H9 (cell line): ENCODE measurements around the gene PPP3CA. TPM values are rescaled to one million over a fixed set of nuclear protein-coding genes. Genes with fewer than 3 reads are reported as not detected.

Experiments
- DNase-seq: peaks from one replicate; pipeline ENCODE4 v3.0.0-alpha.2; 2017
- H2AFZ ChIP-seq: one replicate; pipeline ENCODE4 v1.6.1; 2013; ENCODE audit warnings: mild to moderate bottlenecking, low read length, control low read depth, moderate library complexity
- H2AK5ac ChIP-seq: 2 replicates; pipeline ENCODE4 v1.6.1; 2013; ENCODE audit warnings: low read length, control low read depth, mixed read lengths; ENCODE audit not compliant: insufficient read length
- H2BK120ac ChIP-seq: one replicate; pipeline ENCODE4 v1.6.1; 2013; ENCODE audit warnings: low read depth, mild to moderate bottlenecking, low read length, control low read depth, inconsistent platforms; ENCODE audit not compliant: poor library complexity, severe bottlenecking
- H2BK12ac ChIP-seq: 2 replicates; pipeline ENCODE4 v1.6.1; 2013; ENCODE audit warnings: low read length, control low read depth, mixed read lengths, low read depth; ENCODE audit not compliant: insufficient read length
- H2BK15ac ChIP-seq: 2 replicates; pipeline ENCODE4 v1.6.1; 2013; ENCODE audit warnings: low read depth, low read length, control low read depth
- H2BK20ac ChIP-seq: one replicate; pipeline ENCODE4 v1.6.1; 2013; ENCODE audit warnings: low read depth, mild to moderate bottlenecking, low read length, control low read depth, inconsistent platforms; ENCODE audit not compliant: poor library complexity, severe bottlenecking
- H2BK5ac ChIP-seq: 2 replicates; pipeline ENCODE4 v1.6.1; 2013; ENCODE audit warnings: low read length, control low read depth, mixed read lengths; ENCODE audit not compliant: insufficient read length
- H3K14ac ChIP-seq: 2 replicates; pipeline ENCODE4 v1.6.1; 2013; ENCODE audit warnings: low read length, control low read depth; ENCODE audit not compliant: insufficient read depth
- H3K18ac ChIP-seq: 2 replicates; pipeline ENCODE4 v1.6.1; 2013; ENCODE audit warnings: low read depth, mild to moderate bottlenecking, mixed read lengths, low read length, control low read depth; ENCODE audit not compliant: insufficient read length
- H3K23ac ChIP-seq: 2 replicates; pipeline ENCODE4 v1.6.1; 2013; ENCODE audit warnings: low read length, control low read depth, mixed read lengths, low read depth; ENCODE audit not compliant: insufficient read length
- H3K23me2 ChIP-seq: 2 replicates; pipeline ENCODE4 v1.6.1; 2013; ENCODE audit warnings: low read depth, mild to moderate bottlenecking, mixed read lengths, low read length, control low read depth; ENCODE audit not compliant: insufficient read length, poor library complexity, severe bottlenecking
- H3K27ac ChIP-seq: 2 replicates; pipeline ENCODE4 v1.5.1; 2013; ENCODE audit warnings: low read length, control low read depth, mixed read lengths, low read depth; ENCODE audit not compliant: insufficient read length
- H3K27me3 ChIP-seq: 2 replicates; pipeline ENCODE4 v1.6.1; 2013; ENCODE audit warnings: low read length, control low read depth, inconsistent platforms; ENCODE audit not compliant: insufficient read depth
- H3K4ac ChIP-seq: 2 replicates; pipeline ENCODE4 v1.6.1; 2013; ENCODE audit warnings: low read depth, mild to moderate bottlenecking, control low read depth, inconsistent platforms, low read length, moderate library complexity
- H3K4me1 ChIP-seq: 2 replicates; pipeline ENCODE4 v1.6.1; 2013; ENCODE audit warnings: low read length, control low read depth, inconsistent platforms; ENCODE audit not compliant: insufficient read depth
- H3K4me2 ChIP-seq: 2 replicates; pipeline ENCODE4 v1.6.1; 2013; ENCODE audit warnings: low read length, control low read depth, mixed read lengths; ENCODE audit not compliant: insufficient read length, insufficient read depth
- H3K56ac ChIP-seq: 2 replicates; pipeline ENCODE4 v1.6.1; 2013; ENCODE audit warnings: low read depth, mild to moderate bottlenecking, mixed read lengths, low read length, control low read depth; ENCODE audit not compliant: insufficient read length
- H3K79me1 ChIP-seq: 2 replicates; pipeline ENCODE4 v1.6.1; 2013; ENCODE audit warnings: low read depth, mild to moderate bottlenecking, moderate library complexity, low read length, control low read depth, inconsistent platforms; ENCODE audit not compliant: insufficient read depth, poor library complexity, severe bottlenecking
- H3K79me2 ChIP-seq: 2 replicates; pipeline ENCODE4 v1.6.1; 2013; ENCODE audit warnings: low read length, control low read depth, inconsistent platforms; ENCODE audit not compliant: insufficient read depth
- H3K9ac ChIP-seq: 2 replicates; pipeline ENCODE4 v1.6.1; 2013; ENCODE audit warnings: low read length, control low read depth, mixed read lengths; ENCODE audit not compliant: insufficient read length; ENCODE audit errors: extremely low read depth
- H3K9me3 ChIP-seq: one replicate; pipeline ENCODE4 v1.6.1; 2013; ENCODE audit warnings: low read depth, low read length, inconsistent platforms; ENCODE audit not compliant: control insufficient read depth
- H3T11ph ChIP-seq: one replicate; pipeline ENCODE4 v1.6.1; 2013; ENCODE audit warnings: mild to moderate bottlenecking, low read length, control low read depth, inconsistent platforms
- H4K20me1 ChIP-seq: one replicate; pipeline ENCODE4 v1.6.1; 2013; ENCODE audit not compliant: control insufficient read depth, insufficient read length, insufficient read depth
- H4K5ac ChIP-seq: 2 replicates; pipeline ENCODE4 v1.6.1; 2013; ENCODE audit warnings: low read depth, mild to moderate bottlenecking, mixed read lengths, low read length, control low read depth; ENCODE audit not compliant: insufficient read length
- H4K8ac ChIP-seq: replicated peaks from 2 replicates; pipeline ENCODE4 v1.6.1; 2013; ENCODE audit warnings: low read length, control low read depth, mixed read lengths, low read depth; ENCODE audit not compliant: insufficient read length
- H4K91ac ChIP-seq: 2 replicates; pipeline ENCODE4 v1.6.1; 2013; ENCODE audit warnings: low read depth, mild to moderate bottlenecking, moderate library complexity, mixed read lengths, low read length, control low read depth; ENCODE audit not compliant: insufficient read length
- H3K27ac Mint-ChIP-seq, 3 experiments: 2 replicates in 2 of 3; 3 replicates in 1 of 3; pipeline ENCODE4 v1.8.0; 2020 to 2021; ENCODE audit warnings: mixed read lengths in 3 of 3, mild to moderate bottlenecking in 1 of 3, moderate library complexity in 1 of 3
- H3K27me3 Mint-ChIP-seq: 2 replicates; pipeline ENCODE4 v1.8.0; 2021; ENCODE audit warnings: low read depth, mild to moderate bottlenecking, moderate library complexity, mixed read lengths
- H3K36me3 Mint-ChIP-seq, 3 experiments: 2 replicates in 2 of 3; 3 replicates in 1 of 3; pipeline ENCODE4 v1.8.0; 2020 to 2021; ENCODE audit warnings: low read depth in 3 of 3, mixed read lengths in 3 of 3; ENCODE audit not compliant: insufficient read depth in 1 of 3
- H3K4me1 Mint-ChIP-seq, 2 experiments: 2 replicates each; pipeline ENCODE4 v1.8.0; 2020; ENCODE audit warnings: mixed read lengths in 2 of 2
- H3K4me3 Mint-ChIP-seq, 2 experiments: 2 replicates in 1 of 2; 3 replicates in 1 of 2; pipeline ENCODE4 v1.8.0; 2020 to 2021; ENCODE audit warnings: mild to moderate bottlenecking in 2 of 2, mixed read lengths in 2 of 2, moderate library complexity in 1 of 2
- H3K9me3 Mint-ChIP-seq, 2 experiments: 2 replicates in 1 of 2; 3 replicates in 1 of 2; pipeline ENCODE4 v1.8.0; 2020; ENCODE audit warnings: mild to moderate bottlenecking in 2 of 2, mixed read lengths in 2 of 2, moderate library complexity in 1 of 2
- CTCF ChIP-seq: fragments of 200-600 bp; sonication (generic); conservative IDR thresholded peaks from 3 replicates; pipeline ENCODE4 v1.8.0; 2021; ENCODE audit warnings: antibody characterized with exemption, mild to moderate bottlenecking
- WGBS: extraction: QIAGEN DNeasy Blood & Tissue Kit; methylation state at CpG from one replicate; pipeline ENCODE4 v1.1.7; 2013; ENCODE audit warnings: missing lambda C conversion rate, low lambda C conversion rate, mixed read lengths; ENCODE audit not compliant: insufficient read length; ENCODE audit errors: extremely low coverage; 5-methylcytosine and 5-hydroxymethylcytosine counted together
- total RNA-seq: library from RNA; stranded (reverse); gene quantifications from 2 replicates; pipeline ENCODE4 v1.2.1, GENCODE V29; 2021

PPP3CA gene
- total RNA-seq, 1 experiment from 2014 or later = 16.8 TPM

DNA sequence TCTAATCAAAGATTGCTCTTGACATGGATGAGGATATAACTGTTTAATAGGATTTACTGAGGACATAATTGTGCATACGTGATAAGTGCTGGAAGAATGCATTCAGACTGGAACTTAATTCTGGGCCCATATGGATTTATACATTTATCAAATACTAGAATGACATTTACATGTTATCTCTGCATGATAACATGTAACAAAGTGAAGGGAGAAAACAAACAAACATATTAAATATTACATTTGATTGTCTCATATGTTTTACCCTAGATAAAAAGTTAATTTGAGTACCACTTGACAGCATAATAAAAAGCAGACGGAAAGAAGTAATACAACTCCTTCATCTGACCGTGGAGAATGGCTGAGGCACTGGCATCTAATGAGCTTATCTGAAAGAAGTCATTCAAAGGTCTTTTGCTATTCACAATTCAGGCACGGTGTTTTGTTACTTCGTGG lies 297.8 kb downstream of the PPP3CA start:
- H2AK5ac ChIP-seq = no peak overlapping the region
- H3K18ac ChIP-seq = no peak overlapping the region
- H2BK120ac ChIP-seq = no peak overlapping the region
- Mint-ChIP-seq H3K36me3 (no peaks in the 10 kb centered on the region), H3K27ac (no peak overlapping the region), H3K9me3 (no peaks in the 10 kb centered on the region), H3K4me3 (no peak overlapping the region), H3K4me1 (peaks cover 24 to 34% of the 10 kb centered on the region in 2 experiments), H3K27me3 (no peaks in the 10 kb centered on the region)
- no peak overlapping the region for H3K23ac ChIP-seq
- no peaks in the 10 kb centered on the region for H3K79me2 ChIP-seq
- H3K4me2 ChIP-seq = no peak overlapping the region
- no peaks in the 10 kb centered on the region for H3K9me3 ChIP-seq
- no peaks in the 10 kb centered on the region for H4K20me1 ChIP-seq
- H2BK12ac ChIP-seq = no peak overlapping the region
- H3K23me2 ChIP-seq = no peaks in the 10 kb centered on the region
- TF ChIP-seq CTCF = no peak
- H2AFZ ChIP-seq = no peak overlapping the region
- no peak overlapping the region for H4K91ac ChIP-seq
- DNase-seq = no peak
- H3K79me1 ChIP-seq = no peaks in the 10 kb centered on the region
- H2BK5ac ChIP-seq = no peak overlapping the region
- H3K56ac ChIP-seq = no peak overlapping the region
- no peak overlapping the region for H3K14ac ChIP-seq
- H3K27me3 ChIP-seq = no peaks in the 10 kb centered on the region
- H3K4me1 ChIP-seq = peaks cover 8% of the 10 kb centered on the region; the same call in 1 of the 2 replicates
- H3K27ac ChIP-seq = no peak overlapping the region
- H2BK20ac ChIP-seq = no peak overlapping the region
- no peak overlapping the region for H2BK15ac ChIP-seq
- no CpG with 5 or more reads among the region's 5 CpGs for WGBS
- no peak overlapping the region for H3K9ac ChIP-seq
- H4K8ac ChIP-seq = no peak overlapping the region
- no peak overlapping the region for H3T11ph ChIP-seq
- H4K5ac ChIP-seq = no peak overlapping the region
- H3K4ac ChIP-seq = no peak overlapping the region
